Measurements from ENCODE around the gene OR2A14. TPM values are rescaled to one million over a fixed set of nuclear protein-coding genes. Genes with fewer than 3 reads are reported as not detected.

The OR2A14 gene
- total and polyA plus RNA-seq, 2 experiments from 2014 or later: not detected

DNA sequence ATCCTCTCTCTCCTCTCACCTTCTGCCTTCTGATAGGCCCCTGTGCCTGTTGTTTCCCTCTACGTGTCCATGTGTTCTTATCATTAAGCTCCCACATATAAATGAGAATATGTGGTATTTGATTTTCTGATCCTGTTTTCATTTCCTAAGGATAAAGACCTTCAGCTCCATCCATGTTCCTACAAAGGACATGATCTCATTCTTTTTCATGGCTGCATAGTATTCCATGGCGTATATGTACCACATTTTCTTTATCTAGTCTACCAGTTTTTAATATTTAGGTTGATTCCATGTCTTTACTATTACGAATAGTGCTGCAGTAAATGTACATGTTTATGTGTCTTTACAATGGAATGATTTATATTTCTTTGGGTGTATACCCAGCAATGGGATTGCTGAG, 32.3 kb upstream of the OR2A14 start:
- H3K4me3 Mint-ChIP-seq: no peak overlapping the region
- H3K36me3 Mint-ChIP-seq (ENCODE audit: low read depth): no peaks in the 10 kb centered on the region
- H3K27me3 Mint-ChIP-seq (ENCODE audit: insufficient read depth, low read depth, poor library complexity): peaks cover 2% of the 10 kb centered on the region
- no peak overlapping the region for H3K4me3 ChIP-seq
- H3K27ac Mint-ChIP-seq: no peak overlapping the region
- no peaks in the 10 kb centered on the region for H3K79me2 ChIP-seq (replicated peaks; ENCODE audit: insufficient read depth)
- H3K27ac ChIP-seq (ENCODE audit: low read depth): no peak overlapping the region
- no peaks in the 10 kb centered on the region for H3F3A ChIP-seq (replicated peaks; ENCODE audit: low read depth)
- no peaks in the 10 kb centered on the region for H3K4me1 ChIP-seq (ENCODE audit: insufficient read depth)
- H3K9me3 Mint-ChIP-seq: peaks cover 5% of the 10 kb centered on the region; the same call in 2 of the 3 replicates
- no peaks in the 10 kb centered on the region for H3K4me1 Mint-ChIP-seq
- H2AFZ ChIP-seq: no peak overlapping the region
- TF ChIP-seq, protein P1, sequence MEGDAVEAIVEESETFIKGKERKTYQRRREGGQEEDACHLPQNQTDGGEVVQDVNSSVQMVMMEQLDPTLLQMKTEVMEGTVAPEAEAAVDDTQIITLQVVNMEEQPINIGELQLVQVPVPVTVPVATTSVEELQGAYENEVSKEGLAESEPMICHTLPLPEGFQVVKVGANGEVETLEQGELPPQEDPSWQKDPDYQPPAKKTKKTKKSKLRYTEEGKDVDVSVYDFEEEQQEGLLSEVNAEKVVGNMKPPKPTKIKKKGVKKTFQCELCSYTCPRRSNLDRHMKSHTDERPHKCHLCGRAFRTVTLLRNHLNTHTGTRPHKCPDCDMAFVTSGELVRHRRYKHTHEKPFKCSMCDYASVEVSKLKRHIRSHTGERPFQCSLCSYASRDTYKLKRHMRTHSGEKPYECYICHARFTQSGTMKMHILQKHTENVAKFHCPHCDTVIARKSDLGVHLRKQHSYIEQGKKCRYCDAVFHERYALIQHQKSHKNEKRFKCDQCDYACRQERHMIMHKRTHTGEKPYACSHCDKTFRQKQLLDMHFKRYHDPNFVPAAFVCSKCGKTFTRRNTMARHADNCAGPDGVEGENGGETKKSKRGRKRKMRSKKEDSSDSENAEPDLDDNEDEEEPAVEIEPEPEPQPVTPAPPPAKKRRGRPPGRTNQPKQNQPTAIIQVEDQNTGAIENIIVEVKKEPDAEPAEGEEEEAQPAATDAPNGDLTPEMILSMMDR (conservative IDR thresholded peaks at IDR 0.05; ENCODE audit: low read depth in 2 of 2): no peak
- TF ChIP-seq, protein P2, sequence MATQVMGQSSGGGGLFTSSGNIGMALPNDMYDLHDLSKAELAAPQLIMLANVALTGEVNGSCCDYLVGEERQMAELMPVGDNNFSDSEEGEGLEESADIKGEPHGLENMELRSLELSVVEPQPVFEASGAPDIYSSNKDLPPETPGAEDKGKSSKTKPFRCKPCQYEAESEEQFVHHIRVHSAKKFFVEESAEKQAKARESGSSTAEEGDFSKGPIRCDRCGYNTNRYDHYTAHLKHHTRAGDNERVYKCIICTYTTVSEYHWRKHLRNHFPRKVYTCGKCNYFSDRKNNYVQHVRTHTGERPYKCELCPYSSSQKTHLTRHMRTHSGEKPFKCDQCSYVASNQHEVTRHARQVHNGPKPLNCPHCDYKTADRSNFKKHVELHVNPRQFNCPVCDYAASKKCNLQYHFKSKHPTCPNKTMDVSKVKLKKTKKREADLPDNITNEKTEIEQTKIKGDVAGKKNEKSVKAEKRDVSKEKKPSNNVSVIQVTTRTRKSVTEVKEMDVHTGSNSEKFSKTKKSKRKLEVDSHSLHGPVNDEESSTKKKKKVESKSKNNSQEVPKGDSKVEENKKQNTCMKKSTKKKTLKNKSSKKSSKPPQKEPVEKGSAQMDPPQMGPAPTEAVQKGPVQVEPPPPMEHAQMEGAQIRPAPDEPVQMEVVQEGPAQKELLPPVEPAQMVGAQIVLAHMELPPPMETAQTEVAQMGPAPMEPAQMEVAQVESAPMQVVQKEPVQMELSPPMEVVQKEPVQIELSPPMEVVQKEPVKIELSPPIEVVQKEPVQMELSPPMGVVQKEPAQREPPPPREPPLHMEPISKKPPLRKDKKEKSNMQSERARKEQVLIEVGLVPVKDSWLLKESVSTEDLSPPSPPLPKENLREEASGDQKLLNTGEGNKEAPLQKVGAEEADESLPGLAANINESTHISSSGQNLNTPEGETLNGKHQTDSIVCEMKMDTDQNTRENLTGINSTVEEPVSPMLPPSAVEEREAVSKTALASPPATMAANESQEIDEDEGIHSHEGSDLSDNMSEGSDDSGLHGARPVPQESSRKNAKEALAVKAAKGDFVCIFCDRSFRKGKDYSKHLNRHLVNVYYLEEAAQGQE (IDR thresholded peaks at IDR 0.05; ENCODE audit: unreplicated experiment): no peak
- TF ChIP-seq CREB1 (CRISPR knock-in tag; IDR thresholded peaks at IDR 0.05; ENCODE audit: low read depth) (no peak), POLR2AphosphoS5 (IDR thresholded peaks at IDR 0.05; ENCODE audit: low read depth) (no peak), EZH2phosphoT487 (IDR thresholded peaks at IDR 0.05; ENCODE audit: unreplicated experiment) (no peak), JUNB (IDR thresholded peaks at IDR 0.05; ENCODE audit: unreplicated experiment) (no peak), EZH2 (IDR thresholded peaks at IDR 0.05; ENCODE audit: low read depth, unreplicated experiment) (no peak), NANOG (IDR thresholded peaks at IDR 0.05; ENCODE audit: borderline replicate concordance) (no peak), STAT1 (IDR thresholded peaks at IDR 0.05; ENCODE audit: unreplicated experiment) (no peak), ZNF114 (CRISPR knock-in tag; IDR thresholded peaks at IDR 0.05) (no peak), ZNF331 (CRISPR knock-in tag; IDR thresholded peaks at IDR 0.05; ENCODE audit: low read depth) (no peak)
- TF ChIP-seq, protein P3, sequence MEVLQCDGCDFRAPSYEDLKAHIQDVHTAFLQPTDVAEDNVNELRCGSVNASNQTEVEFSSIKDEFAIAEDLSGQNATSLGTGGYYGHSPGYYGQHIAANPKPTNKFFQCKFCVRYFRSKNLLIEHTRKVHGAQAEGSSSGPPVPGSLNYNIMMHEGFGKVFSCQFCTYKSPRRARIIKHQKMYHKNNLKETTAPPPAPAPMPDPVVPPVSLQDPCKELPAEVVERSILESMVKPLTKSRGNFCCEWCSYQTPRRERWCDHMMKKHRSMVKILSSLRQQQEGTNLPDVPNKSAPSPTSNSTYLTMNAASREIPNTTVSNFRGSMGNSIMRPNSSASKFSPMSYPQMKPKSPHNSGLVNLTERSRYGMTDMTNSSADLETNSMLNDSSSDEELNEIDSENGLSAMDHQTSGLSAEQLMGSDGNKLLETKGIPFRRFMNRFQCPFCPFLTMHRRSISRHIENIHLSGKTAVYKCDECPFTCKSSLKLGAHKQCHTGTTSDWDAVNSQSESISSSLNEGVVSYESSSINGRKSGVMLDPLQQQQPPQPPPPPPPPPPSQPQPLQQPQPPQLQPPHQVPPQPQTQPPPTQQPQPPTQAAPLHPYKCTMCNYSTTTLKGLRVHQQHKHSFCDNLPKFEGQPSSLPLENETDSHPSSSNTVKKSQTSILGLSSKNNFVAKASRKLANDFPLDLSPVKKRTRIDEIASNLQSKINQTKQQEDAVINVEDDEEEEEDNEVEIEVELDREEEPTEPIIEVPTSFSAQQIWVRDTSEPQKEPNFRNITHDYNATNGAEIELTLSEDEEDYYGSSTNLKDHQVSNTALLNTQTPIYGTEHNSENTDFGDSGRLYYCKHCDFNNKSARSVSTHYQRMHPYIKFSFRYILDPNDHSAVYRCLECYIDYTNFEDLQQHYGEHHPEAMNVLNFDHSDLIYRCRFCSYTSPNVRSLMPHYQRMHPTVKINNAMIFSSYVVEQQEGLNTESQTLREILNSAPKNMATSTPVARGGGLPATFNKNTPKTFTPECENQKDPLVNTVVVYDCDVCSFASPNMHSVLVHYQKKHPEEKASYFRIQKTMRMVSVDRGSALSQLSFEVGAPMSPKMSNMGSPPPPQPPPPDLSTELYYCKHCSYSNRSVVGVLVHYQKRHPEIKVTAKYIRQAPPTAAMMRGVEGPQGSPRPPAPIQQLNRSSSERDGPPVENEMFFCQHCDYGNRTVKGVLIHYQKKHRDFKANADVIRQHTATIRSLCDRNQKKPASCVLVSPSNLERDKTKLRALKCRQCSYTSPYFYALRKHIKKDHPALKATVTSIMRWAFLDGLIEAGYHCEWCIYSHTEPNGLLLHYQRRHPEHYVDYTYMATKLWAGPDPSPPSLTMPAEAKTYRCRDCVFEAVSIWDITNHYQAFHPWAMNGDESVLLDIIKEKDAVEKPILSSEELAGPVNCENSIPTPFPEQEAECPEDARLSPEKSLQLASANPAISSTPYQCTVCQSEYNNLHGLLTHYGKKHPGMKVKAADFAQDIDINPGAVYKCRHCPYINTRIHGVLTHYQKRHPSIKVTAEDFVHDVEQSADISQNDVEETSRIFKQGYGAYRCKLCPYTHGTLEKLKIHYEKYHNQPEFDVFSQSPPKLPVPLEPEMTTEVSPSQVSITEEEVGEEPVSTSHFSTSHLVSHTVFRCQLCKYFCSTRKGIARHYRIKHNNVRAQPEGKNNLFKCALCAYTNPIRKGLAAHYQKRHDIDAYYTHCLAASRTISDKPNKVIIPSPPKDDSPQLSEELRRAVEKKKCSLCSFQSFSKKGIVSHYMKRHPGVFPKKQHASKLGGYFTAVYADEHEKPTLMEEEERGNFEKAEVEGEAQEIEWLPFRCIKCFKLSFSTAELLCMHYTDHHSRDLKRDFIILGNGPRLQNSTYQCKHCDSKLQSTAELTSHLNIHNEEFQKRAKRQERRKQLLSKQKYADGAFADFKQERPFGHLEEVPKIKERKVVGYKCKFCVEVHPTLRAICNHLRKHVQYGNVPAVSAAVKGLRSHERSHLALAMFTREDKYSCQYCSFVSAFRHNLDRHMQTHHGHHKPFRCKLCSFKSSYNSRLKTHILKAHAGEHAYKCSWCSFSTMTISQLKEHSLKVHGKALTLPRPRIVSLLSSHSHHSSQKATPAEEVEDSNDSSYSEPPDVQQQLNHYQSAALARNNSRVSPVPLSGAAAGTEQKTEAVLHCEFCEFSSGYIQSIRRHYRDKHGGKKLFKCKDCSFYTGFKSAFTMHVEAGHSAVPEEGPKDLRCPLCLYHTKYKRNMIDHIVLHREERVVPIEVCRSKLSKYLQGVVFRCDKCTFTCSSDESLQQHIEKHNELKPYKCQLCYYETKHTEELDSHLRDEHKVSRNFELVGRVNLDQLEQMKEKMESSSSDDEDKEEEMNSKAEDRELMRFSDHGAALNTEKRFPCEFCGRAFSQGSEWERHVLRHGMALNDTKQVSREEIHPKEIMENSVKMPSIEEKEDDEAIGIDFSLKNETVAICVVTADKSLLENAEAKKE (CRISPR knock-in tag; IDR thresholded peaks at IDR 0.05): no peak
- TF ChIP-seq, protein P4, sequence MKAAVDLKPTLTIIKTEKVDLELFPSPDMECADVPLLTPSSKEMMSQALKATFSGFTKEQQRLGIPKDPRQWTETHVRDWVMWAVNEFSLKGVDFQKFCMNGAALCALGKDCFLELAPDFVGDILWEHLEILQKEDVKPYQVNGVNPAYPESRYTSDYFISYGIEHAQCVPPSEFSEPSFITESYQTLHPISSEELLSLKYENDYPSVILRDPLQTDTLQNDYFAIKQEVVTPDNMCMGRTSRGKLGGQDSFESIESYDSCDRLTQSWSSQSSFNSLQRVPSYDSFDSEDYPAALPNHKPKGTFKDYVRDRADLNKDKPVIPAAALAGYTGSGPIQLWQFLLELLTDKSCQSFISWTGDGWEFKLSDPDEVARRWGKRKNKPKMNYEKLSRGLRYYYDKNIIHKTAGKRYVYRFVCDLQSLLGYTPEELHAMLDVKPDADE (IDR thresholded peaks at IDR 0.05): no peak
- H3K27me3 ChIP-seq (ENCODE audit: insufficient read depth): no peaks in the 10 kb centered on the region
- H4K20me1 ChIP-seq (replicated peaks; ENCODE audit: insufficient read depth): no peaks in the 10 kb centered on the region
- no peaks in the 10 kb centered on the region for H3K9me2 ChIP-seq (ENCODE audit: insufficient read depth)
- no peak overlapping the region for H3K4me2 ChIP-seq
- ATAC-seq: no peak
- no peak for DNase-seq (ENCODE audit: low spot score)
- H3K36me3 ChIP-seq (ENCODE audit: insufficient read depth): no peaks in the 10 kb centered on the region
